Body of pancreas (tissue), 4 donors: ENCODE results near the gene CREM.

Experiments
- POLR2A ChIP-seq, 3 donors: fragments of 450-650 bp; IDR thresholded peaks; one replicate each; pipeline ENCODE4 v1.6.1; 2016; ENCODE audit warnings: antibody characterized with exemption in 3 of 3, mild to moderate bottlenecking in 2 of 3
- TF ChIP-seq, protein P1 (sequence below), 7 experiments: fragments of 450-650 bp in 4 of 7; fragments of 200-600 bp in 3 of 7; sonication (generic) in 3 of 7; IDR thresholded peaks; one replicate each; pipeline ENCODE4 v1.5.1; 2016 to 2019; ENCODE audit warnings: antibody characterized with exemption in 7 of 7

DNA sequence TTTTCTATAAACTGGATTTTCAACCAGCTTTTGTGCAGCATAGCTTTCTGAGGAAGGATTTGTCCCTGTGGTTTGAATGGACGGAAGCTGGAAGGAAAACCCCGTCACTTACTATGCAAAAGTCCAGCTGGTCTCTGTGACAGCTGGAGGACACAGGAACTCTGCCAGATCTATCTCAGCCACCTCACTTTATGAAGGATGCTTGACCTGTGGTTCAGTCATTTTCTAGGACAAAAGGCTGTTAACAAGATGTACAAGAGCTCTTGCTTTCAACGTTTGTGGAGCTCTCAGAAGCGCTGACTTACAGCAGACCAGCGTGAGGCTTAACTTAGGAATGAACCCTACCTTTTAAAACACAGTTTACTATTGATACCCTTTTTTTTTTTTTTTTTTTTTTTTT is 90.8 kb downstream of the CREM start:
- TF ChIP-seq, protein P1, sequence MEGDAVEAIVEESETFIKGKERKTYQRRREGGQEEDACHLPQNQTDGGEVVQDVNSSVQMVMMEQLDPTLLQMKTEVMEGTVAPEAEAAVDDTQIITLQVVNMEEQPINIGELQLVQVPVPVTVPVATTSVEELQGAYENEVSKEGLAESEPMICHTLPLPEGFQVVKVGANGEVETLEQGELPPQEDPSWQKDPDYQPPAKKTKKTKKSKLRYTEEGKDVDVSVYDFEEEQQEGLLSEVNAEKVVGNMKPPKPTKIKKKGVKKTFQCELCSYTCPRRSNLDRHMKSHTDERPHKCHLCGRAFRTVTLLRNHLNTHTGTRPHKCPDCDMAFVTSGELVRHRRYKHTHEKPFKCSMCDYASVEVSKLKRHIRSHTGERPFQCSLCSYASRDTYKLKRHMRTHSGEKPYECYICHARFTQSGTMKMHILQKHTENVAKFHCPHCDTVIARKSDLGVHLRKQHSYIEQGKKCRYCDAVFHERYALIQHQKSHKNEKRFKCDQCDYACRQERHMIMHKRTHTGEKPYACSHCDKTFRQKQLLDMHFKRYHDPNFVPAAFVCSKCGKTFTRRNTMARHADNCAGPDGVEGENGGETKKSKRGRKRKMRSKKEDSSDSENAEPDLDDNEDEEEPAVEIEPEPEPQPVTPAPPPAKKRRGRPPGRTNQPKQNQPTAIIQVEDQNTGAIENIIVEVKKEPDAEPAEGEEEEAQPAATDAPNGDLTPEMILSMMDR (IDR thresholded peaks at IDR 0.05): no peak
- no peak for TF ChIP-seq POLR2A (IDR thresholded peaks at IDR 0.05)
